ENCODE results near the gene SLC12A5. TPM values are rescaled to one million over a fixed set of nuclear protein-coding genes. Genes with fewer than 3 reads are reported as not detected.
A peak's percentile ranks its signal among the peaks of the same experiment; 100 is the strongest.

SLC12A5 gene
- total RNA-seq, 4 donors from 2014 or later: not detected

DNA sequence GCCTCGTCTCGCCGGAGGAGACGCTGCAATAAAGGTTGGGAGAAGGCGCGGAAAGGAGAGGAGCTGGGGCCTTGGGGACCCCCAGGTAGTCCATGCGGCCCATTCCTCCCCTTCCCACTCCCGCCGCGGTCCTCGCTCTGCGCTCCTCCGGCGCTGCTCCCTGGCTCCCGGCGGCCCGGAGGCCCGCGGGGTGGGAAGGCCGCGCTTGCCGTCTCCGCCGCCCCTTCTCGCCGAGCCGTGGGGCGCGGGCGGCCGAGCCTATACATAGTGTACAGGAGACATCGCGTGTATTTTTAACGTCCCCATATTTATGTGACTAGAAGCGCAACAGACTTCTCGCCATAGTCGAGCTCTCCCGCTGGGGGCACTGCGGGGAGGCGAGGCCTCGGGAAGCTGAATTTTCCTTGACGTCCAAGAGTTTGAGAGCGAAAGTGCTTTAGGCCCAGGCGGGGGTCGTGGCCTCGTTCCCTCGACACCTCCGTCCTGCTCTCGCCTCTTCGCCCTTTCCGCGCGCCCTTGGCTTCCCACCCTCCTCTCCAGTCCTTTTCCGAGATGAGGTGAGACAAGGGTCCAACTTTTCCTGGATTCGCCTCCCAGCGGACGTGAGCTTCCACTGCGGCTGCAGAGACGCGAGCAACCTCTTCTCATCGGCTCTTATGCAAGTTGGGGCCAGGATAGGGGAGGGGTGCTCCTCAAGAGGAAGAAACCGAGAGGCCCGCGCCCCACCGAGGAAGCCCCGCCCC lies 29.0 kb downstream of the SLC12A5 start:
- H3K27ac ChIP-seq: no peak overlapping the region
- H3K9me3 ChIP-seq: no peaks in the 10 kb centered on the region
- no peak for DNase-seq
- intact Hi-C loops (cut with DNase I): no loop called here
- 2 to 41% methylated on average over 8 to 14 of the region's 66 CpGs for WGBS, 2 donors
- no peak for TF ChIP-seq POLR2A (IDR thresholded peaks at IDR 0.05)
- TF ChIP-seq, protein P1, sequence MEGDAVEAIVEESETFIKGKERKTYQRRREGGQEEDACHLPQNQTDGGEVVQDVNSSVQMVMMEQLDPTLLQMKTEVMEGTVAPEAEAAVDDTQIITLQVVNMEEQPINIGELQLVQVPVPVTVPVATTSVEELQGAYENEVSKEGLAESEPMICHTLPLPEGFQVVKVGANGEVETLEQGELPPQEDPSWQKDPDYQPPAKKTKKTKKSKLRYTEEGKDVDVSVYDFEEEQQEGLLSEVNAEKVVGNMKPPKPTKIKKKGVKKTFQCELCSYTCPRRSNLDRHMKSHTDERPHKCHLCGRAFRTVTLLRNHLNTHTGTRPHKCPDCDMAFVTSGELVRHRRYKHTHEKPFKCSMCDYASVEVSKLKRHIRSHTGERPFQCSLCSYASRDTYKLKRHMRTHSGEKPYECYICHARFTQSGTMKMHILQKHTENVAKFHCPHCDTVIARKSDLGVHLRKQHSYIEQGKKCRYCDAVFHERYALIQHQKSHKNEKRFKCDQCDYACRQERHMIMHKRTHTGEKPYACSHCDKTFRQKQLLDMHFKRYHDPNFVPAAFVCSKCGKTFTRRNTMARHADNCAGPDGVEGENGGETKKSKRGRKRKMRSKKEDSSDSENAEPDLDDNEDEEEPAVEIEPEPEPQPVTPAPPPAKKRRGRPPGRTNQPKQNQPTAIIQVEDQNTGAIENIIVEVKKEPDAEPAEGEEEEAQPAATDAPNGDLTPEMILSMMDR (IDR thresholded peaks at IDR 0.05): peak in 3 of 6 experiments; percentile 11 to 39 (median 20)
- peak overlapping the region in 3 of 4 donors; percentile 17 to 54 (median 26) for H3K4me3 ChIP-seq
- peaks cover 7 to 35% (median 12%) of the 10 kb centered on the region in 3 donors for H3K36me3 ChIP-seq
- H3K4me1 ChIP-seq: peaks cover 17 to 44% (median 25%) of the 10 kb centered on the region in 3 donors
- H3K27me3 ChIP-seq: peaks cover 0 to 51% (median 0%) of the 10 kb centered on the region in 4 donors

DNA sequence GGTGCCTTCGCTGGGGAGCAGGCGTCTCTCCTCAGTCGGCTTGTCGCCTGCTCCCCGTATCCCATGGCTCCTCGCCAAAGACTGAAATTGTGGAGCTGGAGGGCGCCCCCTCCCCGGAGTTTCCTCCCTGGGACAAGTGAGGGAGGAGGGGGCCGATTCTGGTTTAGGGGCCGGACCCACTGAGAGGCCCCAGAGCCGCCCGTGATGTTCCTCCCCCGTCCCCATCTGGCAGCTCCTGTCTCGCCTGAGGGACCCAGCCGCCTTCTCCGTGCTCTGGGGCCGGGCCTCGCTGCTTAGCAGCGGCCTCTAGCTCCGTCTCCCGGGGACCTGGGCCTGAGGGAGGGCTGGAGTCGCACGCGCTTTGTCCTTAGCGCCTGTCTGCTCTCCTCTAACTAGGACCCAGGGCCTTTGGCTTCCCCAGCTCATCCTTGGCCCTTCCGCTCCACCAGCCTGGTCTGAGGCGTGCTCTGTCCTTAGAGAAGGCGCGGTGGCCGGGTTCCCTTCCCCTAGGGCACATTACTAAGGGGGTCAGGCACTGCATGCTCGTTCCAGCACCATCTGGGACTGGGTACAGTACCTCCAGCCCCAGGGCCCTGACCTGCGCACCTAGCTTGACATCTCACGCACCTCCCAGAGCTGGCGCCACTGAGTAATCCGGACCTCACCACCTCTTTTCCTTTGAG lies 29.7 kb downstream of the SLC12A5 start:
- no peak for DNase-seq
- Histone ChIP-seq H3K27me3 (peaks cover 0 to 45% (median 0%) of the 10 kb centered on the region in 4 donors), H3K36me3 (peaks cover 14 to 42% (median 18%) of the 10 kb centered on the region in 3 donors), H3K4me1 (peaks cover 17 to 44% (median 25%) of the 10 kb centered on the region in 3 donors), H3K4me3 (peak overlapping the region in 3 of 4 donors; percentile 17 to 54 (median 26)), H3K9me3 (no peaks in the 10 kb centered on the region), H3K27ac (no peak overlapping the region)
- intact Hi-C loops (cut with DNase I): no loop called here
- TF ChIP-seq, protein P1 (IDR thresholded peaks at IDR 0.05): no peak
- no peak for TF ChIP-seq POLR2A (IDR thresholded peaks at IDR 0.05)
- WGBS, 2 donors: 45% methylated on average over 19 of the region's 35 CpGs; no CpG with 5 or more reads in 1 of the 2 donors

DNA sequence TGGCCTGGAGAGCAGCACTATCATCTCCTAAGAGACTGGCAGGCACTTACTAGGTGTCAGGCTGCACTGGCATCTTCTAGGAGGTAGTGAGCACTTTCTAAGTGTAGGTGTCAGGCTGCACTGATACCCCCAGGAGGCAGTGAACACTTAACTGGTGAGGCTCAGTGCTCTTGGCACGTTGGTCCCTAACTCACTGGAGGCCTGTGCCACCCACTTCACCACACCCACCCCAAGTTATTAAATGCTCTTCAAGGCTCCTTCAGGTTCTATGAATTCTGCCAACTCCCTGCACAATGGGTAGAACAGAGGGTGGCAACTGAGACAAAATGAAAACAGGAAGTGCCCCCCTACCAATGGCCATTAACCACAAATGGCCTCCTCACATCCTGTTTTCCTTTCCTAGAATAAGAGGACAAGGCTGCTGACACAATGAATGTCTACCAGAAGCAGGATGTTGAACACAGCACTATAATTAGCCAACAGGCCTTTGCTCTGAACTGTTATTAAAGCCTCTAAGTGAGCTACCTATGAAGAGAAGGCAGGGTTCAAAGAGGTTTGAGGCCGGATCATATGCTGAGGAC lies 31.4 kb downstream of the SLC12A5 start:
- no peak overlapping the region for H3K4me3 ChIP-seq
- no peak for TF ChIP-seq POLR2A (IDR thresholded peaks at IDR 0.05)
- TF ChIP-seq, protein P1 (IDR thresholded peaks at IDR 0.05): no peak
- H3K27ac ChIP-seq: peak overlapping the region in 3 of 4 donors; percentile 11 to 44 (median 25)
- 57 to 76% methylated on average over 2 of the region's 2 CpGs for WGBS, 2 donors
- no peaks in the 10 kb centered on the region for H3K9me3 ChIP-seq
- intact Hi-C loops (cut with DNase I): no loop called here
- peaks cover 17 to 44% (median 25%) of the 10 kb centered on the region in 3 donors for H3K4me1 ChIP-seq
- DNase-seq: no peak
- H3K36me3 ChIP-seq: peaks cover 30 to 59% (median 33%) of the 10 kb centered on the region in 3 donors
- peaks cover 0 to 34% (median 0%) of the 10 kb centered on the region in 4 donors for H3K27me3 ChIP-seq

DNA sequence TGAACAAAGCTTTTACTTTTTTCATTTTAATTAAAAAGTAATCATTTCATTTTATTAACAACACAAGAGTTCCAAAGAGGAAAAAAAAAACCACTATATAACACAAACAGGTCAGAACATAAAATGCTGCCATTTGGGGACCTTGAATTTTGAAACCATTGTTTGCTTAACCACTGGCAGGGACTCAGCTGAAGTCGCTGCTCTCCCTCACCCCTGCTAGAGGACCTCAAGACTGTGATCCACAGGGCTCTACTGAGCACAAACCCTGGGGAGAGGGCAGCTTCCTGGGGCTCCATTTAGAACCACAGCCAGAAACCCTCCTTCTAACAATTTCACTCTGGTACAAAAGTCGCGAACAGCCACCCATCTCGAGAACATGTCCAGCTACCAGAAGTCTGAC lies 32.0 kb downstream of the SLC12A5 start:
- peaks cover 17 to 44% (median 25%) of the 10 kb centered on the region in 3 donors for H3K4me1 ChIP-seq
- H3K4me3 ChIP-seq: no peak overlapping the region
- no peaks in the 10 kb centered on the region for H3K9me3 ChIP-seq
- H3K36me3 ChIP-seq: peaks cover 34 to 65% (median 36%) of the 10 kb centered on the region in 3 donors
- 79 to 90% methylated on average over 3 to 4 of the region's 4 CpGs for WGBS, 2 donors
- peak overlapping the region in 2 of 4 donors; percentile 11 to 44 for H3K27ac ChIP-seq
- no peak for TF ChIP-seq POLR2A (IDR thresholded peaks at IDR 0.05)
- TF ChIP-seq, protein P1 (IDR thresholded peaks at IDR 0.05): no peak
- DNase-seq: no peak
- intact Hi-C loops (cut with DNase I): no loop called here
- H3K27me3 ChIP-seq: peaks cover 0 to 33% (median 0%) of the 10 kb centered on the region in 4 donors
